NK-92 treated with Interleukin-12 subunit alpha and Interleukin-12 subunit beta, amount 100 ng/mL, for 24 hours (cell line): ENCODE measurements around the gene COMT.
"Not testable (repeated sequence)": the region's sequence is repeated elsewhere in the genome, so short reads cannot be mapped to it uniquely, and the experiment has no call there.

ENCODE experiments used
- DNase-seq: peaks from one replicate; lab custom pipeline; 2025; lab: John Stamatoyannopoulos, UW

Gene COMT

GRCh38 chr22:19941365-19942082 lies at the start of gene COMT, which contains the start of gene TXNRD2:
Gene COMT (plus strand): TSS chr22:19941772. CDS start chr22:19962527, 20,755 bp downstream.
Gene TXNRD2 (minus strand): TSS chr22:19941818. CDS start chr22:19941803, 15 bp downstream.
- DNase-seq = peak; percentile 58

GRCh38 chr22:19892257-19892879 lies 49.2 kb upstream of the COMT start:
- DNase-seq = no peak

- DNase-seq = no peak
Measured at GRCh38 chr22:19892925-19893324, 48.6 kb upstream of the COMT start.

- DNase-seq = no peak
Measured at GRCh38 chr22:19893363-19893762, 48.2 kb upstream of the COMT start.

- DNase-seq = no peak
Measured at GRCh38 chr22:19895160-19895849, 46.3 kb upstream of the COMT start.

GRCh38 chr22:19896665-19897355 lies 44.8 kb upstream of the COMT start:
- DNase-seq = no peak

GRCh38 chr22:19897726-19898125 lies 43.8 kb upstream of the COMT start:
- no peak for DNase-seq

GRCh38 chr22:19898145-19898544 lies 43.4 kb upstream of the COMT start:
- no peak for DNase-seq

GRCh38 chr22:19898831-19899567 lies 42.6 kb upstream of the COMT start:
- DNase-seq = no peak

GRCh38 chr22:19900707-19901436 lies 40.7 kb upstream of the COMT start:
- no peak for DNase-seq

GRCh38 chr22:19901577-19902244 lies 39.9 kb upstream of the COMT start:
- no peak for DNase-seq

GRCh38 chr22:19902245-19902715 lies 39.3 kb upstream of the COMT start:
- no peak for DNase-seq

GRCh38 chr22:19903031-19903430 lies 38.5 kb upstream of the COMT start:
- no peak for DNase-seq

GRCh38 chr22:19903513-19903912 lies 38.1 kb upstream of the COMT start:
- no peak for DNase-seq

- no peak for DNase-seq
Measured at GRCh38 chr22:19904174-19904856, 37.3 kb upstream of the COMT start.

GRCh38 chr22:19904935-19905334 lies 36.6 kb upstream of the COMT start:
- DNase-seq = no peak

GRCh38 chr22:19905347-19906276 lies 36.0 kb upstream of the COMT start:
- no peak for DNase-seq

GRCh38 chr22:19906864-19907263 lies 34.7 kb upstream of the COMT start:
- not testable (repeated sequence) for DNase-seq

GRCh38 chr22:19907902-19908301 lies 33.7 kb upstream of the COMT start:
- not testable (repeated sequence) for DNase-seq
